22Rv1 (cell line): Measurements from ENCODE around the gene KXD1.

Experiments
- CTCF ChIP-seq: fragments of 450-650 bp; IDR thresholded peaks from 2 replicates; pipeline ENCODE4 v1.5.1; 2017; ENCODE audit warnings: mild to moderate bottlenecking
- ZFX ChIP-seq: fragments of 450-650 bp; IDR thresholded peaks from 2 replicates; pipeline ENCODE4 v1.6.1; 2017; ENCODE audit warnings: antibody characterized with exemption, borderline replicate concordance

DNA sequence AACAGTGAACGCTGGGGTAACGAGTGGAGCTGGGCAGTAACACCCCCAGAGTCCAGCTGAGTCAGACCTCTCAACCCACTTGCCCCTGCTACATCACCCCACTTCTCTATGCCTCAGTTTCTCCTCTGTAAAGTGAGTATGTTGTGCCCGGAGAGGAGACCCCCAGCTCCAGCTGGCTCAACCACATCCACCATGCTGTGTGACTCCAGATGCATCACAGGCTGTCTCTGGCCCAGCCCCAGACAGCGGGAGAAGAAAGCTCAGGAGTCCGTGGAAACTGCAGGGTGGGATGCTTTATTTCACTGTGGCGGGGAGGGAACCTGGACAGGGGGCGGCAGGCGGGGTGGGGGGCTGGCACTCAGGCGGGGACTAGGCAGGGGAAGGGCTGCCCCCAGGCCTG is 26.2 kb upstream of the KXD1 start:
- no peak for TF ChIP-seq ZFX
- no peak for TF ChIP-seq CTCF
